ENCODE results near the gene KCTD11. TPM values are rescaled to one million over a fixed set of nuclear protein-coding genes. Genes with fewer than 3 reads are reported as not detected.
"Not testable (repeated sequence)": the region's sequence is repeated elsewhere in the genome, so short reads cannot be mapped to it uniquely, and the experiment has no call there.

Gene KCTD11
- total RNA-seq, 2 experiments from 2014 or later: 0.41 to 0.47 TPM

- Mint-ChIP-seq H3K27me3 (ENCODE audit: low read depth) (no peaks in the 10 kb centered on the region), H3K4me3 (peak overlapping the region; percentile 96), H3K9me3 (no peaks in the 10 kb centered on the region), H3K4me1 (ENCODE audit: low read depth) (peaks cover 65% of the 10 kb centered on the region), H3K27ac (peak overlapping the region; percentile 98), H3K36me3 (ENCODE audit: low read depth) (peaks cover 22% of the 10 kb centered on the region)
- DNase-seq: no peak
- CTCF ChIA-PET: interaction anchor here (0.6 to 4.2 kb wide), 8 partner anchors 9 to 226 kb away, joined by 3 to 42 read pairs (median 8); no protein-coding TSS in a partner anchor
- intact Hi-C loops (cut with micrococcal nuclease): loop anchor here (5.0 to 10.0 kb wide), 2 partner anchors 147 to 510 kb away; partner anchors contain the start of genes POLR2A and SLC35G6
Observed at GRCh38 chr17:7334938-7335538, 16.9 kb upstream of the KCTD11 start.

DNA sequence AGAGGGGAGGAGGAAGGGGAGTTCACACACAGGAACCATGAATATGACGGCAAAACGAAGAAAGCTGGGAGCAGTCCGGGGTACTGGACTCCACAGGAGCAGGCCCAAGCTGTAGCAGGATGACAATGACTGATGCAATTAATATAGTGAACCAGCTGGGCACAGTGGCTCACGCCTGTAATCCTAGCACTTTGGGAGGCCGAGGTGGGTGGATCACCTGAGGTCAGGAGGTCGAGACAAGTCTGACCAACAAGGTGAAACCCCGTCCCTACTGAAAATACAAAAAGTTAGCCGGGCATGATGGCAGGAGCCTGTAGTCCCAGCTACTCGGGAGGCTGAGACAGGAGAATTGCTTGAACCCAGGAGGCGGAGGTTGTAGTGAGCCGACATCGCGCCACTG lies 16.2 kb upstream of the KCTD11 start:
- CTCF ChIA-PET: interaction anchor here (0.8 to 4.2 kb wide), 8 partner anchors 10 to 225 kb away, joined by 3 to 42 read pairs (median 8); partner anchors contain the start of gene TMEM95
- peaks cover 25% of the 10 kb centered on the region for H3K36me3 Mint-ChIP-seq (ENCODE audit: low read depth)
- H3K27me3 Mint-ChIP-seq (ENCODE audit: low read depth): not testable (repeated sequence)

GRCh38 chr17:7336240-7337175 lies 15.5 kb upstream of the KCTD11 start, which contains the start of gene ACAP1:
Gene ACAP1 (plus strand): TSS chr17:7336529. CDS start chr17:7336735, 206 bp downstream.
- Mint-ChIP-seq H3K27me3 (ENCODE audit: low read depth) (no peaks in the 10 kb centered on the region), H3K9me3 (no peaks in the 10 kb centered on the region), H3K4me3 (peak within 1 kb of the TSS; percentile 96), H3K4me1 (ENCODE audit: low read depth) (peaks cover 59% of the 10 kb centered on the region), H3K36me3 (ENCODE audit: low read depth) (peaks cover 27% of the 10 kb centered on the region), H3K27ac (peak within 1 kb of the TSS; percentile 98)
- CTCF ChIA-PET: interaction anchor here (0.5 to 4.2 kb wide), 12 partner anchors 9 to 253 kb away, joined by 3 to 42 read pairs (median 6); partner anchors contain the start of genes SOX15 and TMEM95
- intact Hi-C loops (cut with micrococcal nuclease): loop anchor here (1.0 to 10.0 kb wide), 3 partner anchors 14 to 508 kb away; partner anchors contain the start of gene EIF5A
- peak; percentile 95 for DNase-seq

More for the DNA sequence above, 16.2 kb upstream of the KCTD11 start:
- peaks cover 64% of the 10 kb centered on the region for H3K4me1 Mint-ChIP-seq (ENCODE audit: low read depth)
- intact Hi-C loops (cut with micrococcal nuclease): loop anchor here (1.0 to 10.0 kb wide), 3 partner anchors 15 to 509 kb away; partner anchors contain the start of gene EIF5A
- DNase-seq, H3K9me3 Mint-ChIP-seq: not testable (repeated sequence)
- peak overlapping the region; percentile 96 for H3K4me3 Mint-ChIP-seq
- H3K27ac Mint-ChIP-seq: peak overlapping the region; percentile 98

GRCh38 chr17:7337600-7337999 lies 14.4 kb upstream of the KCTD11 start:
- peaks cover 50% of the 10 kb centered on the region for H3K4me1 Mint-ChIP-seq (ENCODE audit: low read depth)
- H3K27me3 Mint-ChIP-seq (ENCODE audit: low read depth); DNase-seq; H3K9me3 Mint-ChIP-seq: not testable (repeated sequence)
- intact Hi-C loops (cut with micrococcal nuclease): loop anchor here (2.0 to 10.0 kb wide), 2 partner anchors 13 to 507 kb away; no protein-coding TSS in a partner anchor
- H3K36me3 Mint-ChIP-seq (ENCODE audit: low read depth): peaks cover 35% of the 10 kb centered on the region
- CTCF ChIA-PET: interaction anchor here (0.6 to 4.2 kb wide), 10 partner anchors 8 to 252 kb away, joined by 3 to 42 read pairs (median 6); partner anchors contain the start of genes NEURL4, SOX15 and TMEM95
- H3K4me3 Mint-ChIP-seq: peak overlapping the region; percentile 96
- H3K27ac Mint-ChIP-seq: peak overlapping the region; percentile 98

- CTCF ChIA-PET: interaction anchor here (1.0 kb wide), 2 partner anchors 8 to 15 kb away, joined by 3 to 4 read pairs; no protein-coding TSS in a partner anchor
- intact Hi-C loops (cut with micrococcal nuclease): no loop called here
- H3K27me3 Mint-ChIP-seq (ENCODE audit: low read depth): no peaks in the 10 kb centered on the region
Observed at GRCh38 chr17:7340179-7340578, 11.8 kb upstream of the KCTD11 start.

GRCh38 chr17:7341842-7342241 lies 10.1 kb upstream of the KCTD11 start:
- Mint-ChIP-seq H3K9me3 (no peaks in the 10 kb centered on the region), H3K4me1 (ENCODE audit: low read depth) (peaks cover 26% of the 10 kb centered on the region), H3K4me3 (no peak overlapping the region), H3K36me3 (ENCODE audit: low read depth) (peaks cover 38% of the 10 kb centered on the region), H3K27ac (no peak overlapping the region), H3K27me3 (ENCODE audit: low read depth) (no peaks in the 10 kb centered on the region)
- intact Hi-C loops (cut with micrococcal nuclease): no loop called here
- no peak for DNase-seq
- CTCF ChIA-PET: interaction anchor here (1.0 kb wide), 1 partner anchor 14 kb away, joined by 3 read pairs; no protein-coding TSS in a partner anchor

More at GRCh38 chr17:7340179-7340578, 11.8 kb upstream of the KCTD11 start:
- DNase-seq: no peak
- no peak overlapping the region for H3K4me3 Mint-ChIP-seq
- peaks cover 37% of the 10 kb centered on the region for H3K4me1 Mint-ChIP-seq (ENCODE audit: low read depth)
- no peak overlapping the region for H3K27ac Mint-ChIP-seq
- peaks cover 40% of the 10 kb centered on the region for H3K36me3 Mint-ChIP-seq (ENCODE audit: low read depth)
- H3K9me3 Mint-ChIP-seq: no peaks in the 10 kb centered on the region

DNA sequence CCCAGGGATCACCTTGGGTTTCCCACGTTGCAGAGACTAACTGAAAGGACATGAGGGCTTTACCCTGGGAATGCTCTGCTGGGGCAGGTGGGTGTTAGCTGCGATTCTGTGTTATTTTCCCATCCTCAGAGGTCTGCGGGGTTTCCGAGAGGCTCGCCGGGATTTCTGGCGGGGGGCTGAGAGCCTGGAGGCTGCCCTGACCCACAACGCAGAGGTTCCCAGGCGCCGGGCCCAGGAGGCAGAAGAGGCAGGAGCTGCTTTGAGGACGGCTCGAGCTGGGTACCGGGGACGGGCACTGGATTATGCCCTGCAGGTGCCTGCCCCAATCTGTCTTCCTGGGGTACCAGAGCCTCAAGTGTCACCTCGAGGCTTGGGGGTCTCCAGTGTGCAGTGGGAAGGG lies 8.7 kb upstream of the KCTD11 start:
- CTCF ChIA-PET: interaction anchor here (2.3 to 2.4 kb wide), 2 partner anchors 17 to 62 kb away, joined by 6 to 7 read pairs; partner anchors contain the start of gene SLC2A4
- no peaks in the 10 kb centered on the region for H3K27me3 Mint-ChIP-seq (ENCODE audit: low read depth)
- H3K4me1 Mint-ChIP-seq (ENCODE audit: low read depth): peaks cover 15% of the 10 kb centered on the region
- no peak for DNase-seq
- no peaks in the 10 kb centered on the region for H3K9me3 Mint-ChIP-seq
- no peak overlapping the region for H3K27ac Mint-ChIP-seq
- H3K36me3 Mint-ChIP-seq (ENCODE audit: low read depth): peaks cover 34% of the 10 kb centered on the region
- no peak overlapping the region for H3K4me3 Mint-ChIP-seq
- intact Hi-C loops (cut with micrococcal nuclease): no loop called here

DNA sequence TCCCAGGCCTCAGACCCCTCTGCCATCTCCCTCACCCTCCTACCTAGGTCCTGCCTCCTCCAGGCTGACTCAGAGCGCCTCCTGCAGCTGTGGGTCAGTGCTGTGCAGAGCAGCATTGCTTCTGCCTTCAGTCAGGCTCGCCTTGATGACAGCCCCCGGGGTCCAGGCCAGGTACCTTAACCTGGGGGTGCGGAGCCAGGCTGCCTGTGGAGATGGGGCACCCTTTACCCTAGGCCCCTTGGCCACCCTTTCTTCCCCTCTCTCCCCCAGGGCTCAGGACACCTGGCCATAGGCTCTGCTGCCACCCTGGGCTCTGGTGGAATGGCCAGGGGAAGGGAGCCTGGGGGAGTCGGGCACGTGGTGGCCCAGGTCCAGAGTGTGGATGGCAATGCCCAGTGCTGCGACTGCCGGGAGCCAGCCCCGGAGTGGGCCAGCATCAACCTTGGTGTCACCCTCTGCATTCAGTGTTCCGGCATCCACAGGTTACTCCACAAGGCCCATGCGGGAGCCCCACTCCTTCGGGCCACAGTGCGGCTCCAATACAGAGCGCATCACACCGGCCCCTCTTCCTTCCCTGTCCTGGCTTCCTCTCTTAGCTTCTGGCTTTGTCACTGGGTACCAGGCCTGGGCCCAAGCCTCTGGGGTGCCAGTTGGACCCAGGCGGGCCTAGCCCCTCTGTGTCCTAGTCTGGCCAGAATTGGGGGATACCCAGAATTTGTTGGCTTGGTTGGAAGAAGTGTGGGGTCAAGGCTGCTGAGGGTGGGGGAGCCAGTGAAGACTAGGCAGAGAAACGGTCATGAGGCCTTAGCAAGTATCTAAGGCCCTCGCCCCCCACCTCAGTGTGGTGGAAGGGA lies 5.0 kb upstream of the KCTD11 start:
- H3K27ac Mint-ChIP-seq: no peak overlapping the region
- H3K36me3 Mint-ChIP-seq (ENCODE audit: low read depth): peaks cover 29% of the 10 kb centered on the region
- CTCF ChIA-PET: interaction anchor here (0.6 to 3.5 kb wide), 6 partner anchors 10 to 29 kb away, joined by 3 to 15 read pairs (median 5); partner anchors contain the start of genes ACAP1 and NEURL4
- H3K4me1 Mint-ChIP-seq (ENCODE audit: low read depth): peaks cover 21% of the 10 kb centered on the region
- no peaks in the 10 kb centered on the region for H3K9me3 Mint-ChIP-seq
- H3K4me3 Mint-ChIP-seq: no peak overlapping the region
- DNase-seq: no peak
- H3K27me3 Mint-ChIP-seq (ENCODE audit: low read depth): no peaks in the 10 kb centered on the region
- intact Hi-C loops (cut with micrococcal nuclease): loop anchor here (1.0 kb wide), 2 partner anchors 23 to 67 kb away; no protein-coding TSS in a partner anchor

DNA sequence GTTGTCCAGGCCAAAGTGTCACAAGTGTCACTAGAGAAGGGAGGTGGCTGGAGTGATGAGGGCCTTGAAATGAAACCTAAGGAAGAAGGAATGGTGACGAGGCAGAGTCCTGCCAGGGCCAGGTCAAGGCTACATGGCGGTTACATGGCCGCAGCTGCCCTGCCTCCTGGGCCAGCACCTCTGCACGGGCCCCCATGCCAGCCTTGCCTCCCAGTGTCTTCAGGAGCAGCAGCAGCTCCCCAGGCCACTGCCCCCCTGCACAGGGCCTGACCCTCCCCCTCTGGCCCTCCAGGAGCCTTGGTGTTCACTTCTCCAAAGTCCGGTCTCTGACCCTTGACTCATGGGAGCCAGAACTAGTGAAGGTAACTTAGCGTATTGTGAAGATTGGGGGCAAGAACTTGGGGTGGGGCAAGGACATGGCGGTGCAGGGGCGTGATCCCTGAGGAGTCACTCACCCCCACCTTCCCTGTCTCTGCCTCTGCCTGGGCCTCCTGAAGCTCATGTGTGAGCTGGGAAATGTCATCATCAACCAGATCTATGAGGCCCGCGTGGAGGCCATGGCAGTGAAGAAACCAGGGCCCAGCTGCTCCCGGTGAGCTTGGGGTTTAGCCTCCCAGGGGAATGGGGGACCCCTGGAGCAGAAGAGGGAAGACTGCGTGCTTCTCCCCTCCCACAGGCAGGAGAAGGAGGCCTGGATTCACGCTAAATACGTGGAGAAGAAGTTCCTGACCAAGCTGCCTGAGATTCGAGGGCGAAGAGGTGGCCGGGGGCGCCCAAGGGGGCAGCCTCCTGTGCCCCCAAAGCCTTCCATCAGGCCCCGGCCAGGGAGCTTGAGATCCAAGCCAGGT lies 4.1 kb upstream of the KCTD11 start:
- Mint-ChIP-seq H3K4me1 (ENCODE audit: low read depth) (peaks cover 27% of the 10 kb centered on the region), H3K27me3 (ENCODE audit: low read depth) (no peaks in the 10 kb centered on the region), H3K4me3 (no peak overlapping the region), H3K27ac (no peak overlapping the region), H3K36me3 (ENCODE audit: low read depth) (peaks cover 25% of the 10 kb centered on the region), H3K9me3 (no peaks in the 10 kb centered on the region)
- DNase-seq: no peak
- intact Hi-C loops (cut with micrococcal nuclease): no loop called here
- CTCF ChIA-PET: interaction anchor here (0.6 to 3.5 kb wide), 8 partner anchors 8 to 28 kb away, joined by 3 to 15 read pairs (median 3); partner anchors contain the start of genes ACAP1 and NEURL4

DNA sequence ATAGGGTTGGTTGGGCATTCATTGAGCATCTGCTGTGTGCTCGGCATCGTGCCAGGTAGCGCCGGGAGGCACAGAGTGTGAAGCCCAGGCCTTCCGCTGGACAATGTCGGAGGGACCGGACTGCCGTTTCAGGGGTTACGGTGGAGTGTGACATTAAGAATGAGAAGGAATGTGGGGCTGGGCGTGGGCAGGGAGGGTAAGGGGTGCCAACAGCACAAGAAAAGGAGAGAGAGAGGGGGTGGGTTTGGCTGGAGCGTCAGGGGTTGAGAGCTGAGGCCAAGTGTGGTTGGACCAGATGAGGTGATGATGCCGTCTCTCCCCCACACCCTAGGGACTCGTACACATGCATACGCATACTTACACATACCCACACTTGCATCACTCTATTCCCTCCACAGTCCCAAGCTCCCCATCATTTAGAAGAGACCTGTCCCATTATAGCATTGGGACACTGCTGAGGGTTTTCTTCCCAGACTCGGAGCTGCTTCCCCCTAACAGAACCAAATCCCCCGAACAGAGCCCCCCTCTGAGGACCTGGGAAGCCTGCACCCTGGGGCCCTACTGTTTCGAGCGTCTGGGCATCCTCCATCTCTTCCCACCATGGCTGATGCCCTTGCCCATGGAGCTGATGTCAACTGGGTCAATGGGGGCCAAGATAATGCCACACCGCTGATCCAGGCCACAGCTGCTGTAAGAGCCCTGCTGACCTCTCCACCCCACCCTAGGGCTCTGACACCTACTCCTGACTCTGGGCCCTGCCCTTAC lies 3.3 kb upstream of the KCTD11 start:
- no peak overlapping the region for H3K4me3 Mint-ChIP-seq
- peaks cover 28% of the 10 kb centered on the region for H3K4me1 Mint-ChIP-seq (ENCODE audit: low read depth)
- DNase-seq: no peak
- H3K27ac Mint-ChIP-seq: no peak overlapping the region
- peaks cover 22% of the 10 kb centered on the region for H3K36me3 Mint-ChIP-seq (ENCODE audit: low read depth)
- H3K27me3 Mint-ChIP-seq (ENCODE audit: low read depth): no peaks in the 10 kb centered on the region
- CTCF ChIA-PET: interaction anchor here (0.7 to 3.5 kb wide), 7 partner anchors 9 to 32 kb away, joined by 3 to 15 read pairs (median 3); partner anchors contain the start of gene ACAP1
- no peaks in the 10 kb centered on the region for H3K9me3 Mint-ChIP-seq
- intact Hi-C loops (cut with micrococcal nuclease): no loop called here

Data from activated naive CD4-positive, alpha-beta T cell treated with anti-CD3 and anti-CD28 coated beads for 36 hours (primary cell).